Stimulated activated memory B cell treated with anti-CD40 and anti-IgM and Interleukin-4, amounts not matched to agents 10 μg/mL and 1 μg/mL and 100 μg/mL, for 72 hours (primary cell): ENCODE data around the gene TECR.
"Not testable (repeated sequence)": the region's sequence is repeated elsewhere in the genome, so short reads cannot be mapped to it uniquely, and the experiment has no call there.

Source experiments
- ATAC-seq: fragments of 150-1000 bp; cut with Tn5 transposase; 2 replicates; pipeline ENCODE4 v1.10.0; 2021
- H3K27ac Mint-ChIP-seq: one replicate; pipeline ENCODE4 v1.8.0; 2022; ENCODE audit warnings: mild to moderate bottlenecking, mixed read lengths
- H3K27me3 Mint-ChIP-seq: one replicate; pipeline ENCODE4 v1.8.0; 2022; ENCODE audit warnings: mixed read lengths
- H3K36me3 Mint-ChIP-seq: one replicate; pipeline ENCODE4 v1.8.0; 2022; ENCODE audit warnings: mixed read lengths
- H3K4me1 Mint-ChIP-seq: one replicate; pipeline ENCODE4 v1.8.0; 2022; ENCODE audit warnings: mixed read lengths
- H3K4me3 Mint-ChIP-seq: one replicate; pipeline ENCODE4 v1.8.0; 2022; ENCODE audit warnings: mild to moderate bottlenecking, moderate library complexity, mixed read lengths
- H3K9me3 Mint-ChIP-seq: one replicate; pipeline ENCODE4 v1.8.0; 2022; ENCODE audit warnings: mixed read lengths

The TECR gene

DNA sequence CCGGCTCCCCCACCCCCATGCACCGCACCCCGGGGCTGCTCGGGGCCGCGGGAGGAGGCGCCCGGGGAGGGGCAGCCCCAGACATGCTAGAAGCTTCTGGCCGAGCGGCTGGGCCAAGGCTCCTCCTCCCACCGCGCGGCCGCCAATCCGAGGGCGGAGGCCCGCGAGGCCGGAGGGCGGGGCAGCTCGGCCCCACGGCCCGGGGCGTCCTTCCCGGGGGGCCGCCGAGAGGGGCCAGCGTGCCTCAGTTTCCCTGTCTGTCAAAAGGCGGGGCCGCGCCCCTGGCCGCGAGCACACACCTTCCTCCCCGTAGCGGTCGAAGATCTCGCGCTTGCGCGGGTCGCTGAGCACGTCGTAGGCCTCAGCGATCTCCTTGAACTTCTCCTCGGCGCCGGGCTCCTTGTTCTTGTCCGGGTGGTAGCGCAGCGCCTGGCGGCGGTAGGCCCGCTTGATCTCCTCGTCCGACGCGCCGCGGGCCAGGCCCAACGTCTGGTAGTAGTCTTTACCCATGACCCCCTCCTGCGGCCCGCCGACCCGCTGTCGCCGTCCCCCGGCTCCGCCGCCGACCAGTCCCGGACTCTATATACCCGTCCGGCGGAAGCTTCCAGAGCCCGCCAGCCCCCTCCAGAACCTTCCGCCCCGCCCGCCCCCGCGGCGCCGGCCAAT lies 11.4 kb upstream of the TECR start, which contains the start of gene DNAJB1:
DNAJB1 (minus strand) TSS at position 558 of the 666 bp plus-strand sequence; CDS start at position 510, 48 bp downstream.
- Mint-ChIP-seq H3K9me3 (no peaks in the 10 kb centered on the region), H3K27me3 (no peaks in the 10 kb centered on the region), H3K4me3 (peak within 1 kb of the TSS; percentile 94), H3K4me1 (peaks cover 48% of the 10 kb centered on the region), H3K27ac (peak within 1 kb of the TSS; percentile 95), H3K36me3 (peaks cover 37% of the 10 kb centered on the region)
- peak; percentile 87 for ATAC-seq

DNA sequence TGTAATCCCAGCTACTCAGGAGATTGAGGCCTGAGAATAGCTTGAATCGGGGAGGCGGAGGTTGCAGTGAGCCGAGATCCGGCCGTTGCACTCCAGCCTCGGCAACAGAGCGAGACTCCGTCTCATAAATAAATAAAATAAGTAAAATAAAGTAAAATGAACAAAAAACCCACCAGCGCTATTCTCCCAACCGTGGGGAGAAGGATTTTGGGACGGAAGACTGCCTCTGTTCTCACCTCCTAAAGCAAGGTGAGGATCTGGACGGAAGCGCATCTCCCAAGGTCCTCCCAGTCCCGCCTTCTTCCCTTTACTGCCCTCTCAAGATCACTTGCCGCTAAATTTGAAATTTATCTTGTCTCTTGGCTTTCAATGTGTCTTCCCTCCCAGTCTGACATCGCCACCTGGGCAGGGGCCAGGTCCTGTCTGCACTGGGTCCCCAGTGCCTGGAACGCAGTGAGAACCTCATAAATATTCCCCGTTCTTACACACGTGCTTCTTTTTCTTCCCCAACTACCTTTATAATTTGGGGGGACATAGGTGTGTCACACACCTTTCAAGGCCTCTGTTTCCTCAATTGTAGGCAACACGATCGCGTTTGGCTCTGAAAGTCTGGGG lies 10.0 kb upstream of the TECR start:
- Mint-ChIP-seq H3K27me3 (no peaks in the 10 kb centered on the region), H3K36me3 (peaks cover 28% of the 10 kb centered on the region), H3K4me3 (peak overlapping the region; percentile 94), H3K4me1 (peaks cover 53% of the 10 kb centered on the region), H3K27ac (peak overlapping the region; percentile 95), H3K9me3 (no peaks in the 10 kb centered on the region)
- no peak for ATAC-seq

DNA sequence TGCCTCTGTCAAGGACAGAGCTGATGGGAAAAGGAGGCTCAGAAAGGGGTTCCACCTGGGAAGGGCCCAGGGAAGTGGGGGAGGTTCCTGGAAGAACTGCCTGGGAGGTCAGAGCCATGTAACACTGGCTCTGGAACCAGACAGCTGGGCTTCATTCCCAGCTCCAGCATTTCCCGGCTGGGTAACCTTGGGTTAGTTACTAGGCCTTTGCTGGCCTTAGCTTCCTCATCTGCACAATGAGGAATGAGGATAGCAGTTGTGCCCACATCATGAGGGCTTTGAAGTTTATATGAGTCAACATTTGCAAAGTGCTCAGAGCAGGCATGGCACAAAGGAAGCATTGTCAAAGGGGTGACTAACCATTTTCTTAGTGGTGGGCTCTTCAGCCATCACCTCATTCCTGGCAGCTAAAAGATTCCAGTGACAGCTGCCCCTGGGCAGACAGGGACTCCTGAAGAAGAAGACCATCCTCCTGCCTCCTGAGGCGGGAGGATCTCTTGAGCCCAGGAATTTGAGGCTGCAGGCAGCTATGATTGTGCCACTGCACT lies 9.5 kb upstream of the TECR start:
- Mint-ChIP-seq H3K9me3 (no peaks in the 10 kb centered on the region), H3K27me3 (no peaks in the 10 kb centered on the region), H3K4me3 (peak overlapping the region; percentile 79), H3K36me3 (peaks cover 22% of the 10 kb centered on the region), H3K4me1 (peaks cover 47% of the 10 kb centered on the region), H3K27ac (peak overlapping the region; percentile 95)
- ATAC-seq: no peak

DNA sequence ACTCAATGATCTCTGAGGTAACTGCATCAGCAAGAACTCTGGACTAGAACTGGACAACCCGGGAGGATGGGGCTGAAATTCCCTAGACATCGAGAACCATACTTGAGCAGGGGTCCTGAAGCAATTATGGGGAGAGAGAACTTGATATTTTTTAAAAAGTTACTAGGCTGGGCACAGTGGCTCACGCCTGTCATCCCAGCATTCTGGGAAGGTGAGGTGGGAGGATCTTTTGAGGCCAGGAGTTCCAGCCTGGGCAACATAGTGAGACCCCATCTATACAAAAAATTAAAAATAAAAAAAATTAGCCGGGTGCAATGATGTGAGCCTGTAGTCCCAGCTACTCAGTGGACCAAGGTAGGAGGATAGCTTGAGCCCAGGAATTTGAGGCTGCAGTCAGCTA lies 8.9 kb upstream of the TECR start:
- Mint-ChIP-seq H3K4me1 (peaks cover 41% of the 10 kb centered on the region), H3K9me3 (no peaks in the 10 kb centered on the region), H3K4me3 (no peak overlapping the region), H3K27ac (no peak overlapping the region), H3K27me3 (no peaks in the 10 kb centered on the region), H3K36me3 (peaks cover 16% of the 10 kb centered on the region)
- ATAC-seq: no peak

DNA sequence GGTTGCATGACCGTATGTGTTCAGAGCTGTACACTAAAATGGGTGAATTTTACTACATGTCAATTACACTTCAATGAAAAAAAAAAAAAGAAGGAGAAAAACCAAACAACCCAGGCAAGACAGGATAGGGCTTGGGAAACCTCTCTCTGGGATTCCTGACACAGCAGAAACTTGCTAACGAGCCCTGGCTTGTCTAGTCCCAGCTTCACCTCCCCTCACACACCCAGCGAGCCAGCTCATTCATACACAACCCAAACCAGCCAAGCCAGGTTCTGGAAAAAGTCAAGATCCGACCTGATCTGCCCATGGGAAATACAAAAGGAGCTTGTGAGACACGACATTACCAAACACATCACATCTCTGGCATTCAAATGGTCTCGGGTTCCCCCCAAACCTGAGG lies 3.7 kb upstream of the TECR start:
- Mint-ChIP-seq H3K4me3 (no peak overlapping the region), H3K27ac (no peak overlapping the region), H3K9me3 (no peaks in the 10 kb centered on the region), H3K36me3 (no peaks in the 10 kb centered on the region), H3K4me1 (peaks cover 24% of the 10 kb centered on the region), H3K27me3 (no peaks in the 10 kb centered on the region)
- no peak for ATAC-seq

DNA sequence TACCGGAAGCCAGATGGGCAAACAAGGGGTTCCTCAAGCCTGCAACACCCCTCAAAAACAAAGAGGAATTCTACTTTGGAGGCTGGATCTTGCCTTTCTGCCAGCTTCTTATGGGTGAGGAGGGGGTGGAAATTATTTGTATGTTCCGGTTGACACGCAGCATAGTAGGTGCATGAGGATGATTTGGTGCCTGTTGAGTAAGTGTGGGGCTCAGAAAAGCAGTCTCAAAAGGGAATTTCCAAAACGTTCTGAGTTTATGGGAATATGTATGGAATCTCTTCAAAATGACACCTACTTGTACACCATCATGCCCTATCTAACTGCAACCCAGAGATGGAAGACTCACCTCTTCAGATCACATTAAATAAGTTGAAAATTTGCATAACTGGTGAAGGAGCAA lies 3.0 kb upstream of the TECR start:
- H3K9me3 Mint-ChIP-seq: no peaks in the 10 kb centered on the region
- H3K36me3 Mint-ChIP-seq: no peaks in the 10 kb centered on the region
- no peak for ATAC-seq
- H3K27me3 Mint-ChIP-seq: no peaks in the 10 kb centered on the region
- H3K4me3 Mint-ChIP-seq: no peak overlapping the region
- peaks cover 27% of the 10 kb centered on the region for H3K4me1 Mint-ChIP-seq
- H3K27ac Mint-ChIP-seq: no peak overlapping the region

DNA sequence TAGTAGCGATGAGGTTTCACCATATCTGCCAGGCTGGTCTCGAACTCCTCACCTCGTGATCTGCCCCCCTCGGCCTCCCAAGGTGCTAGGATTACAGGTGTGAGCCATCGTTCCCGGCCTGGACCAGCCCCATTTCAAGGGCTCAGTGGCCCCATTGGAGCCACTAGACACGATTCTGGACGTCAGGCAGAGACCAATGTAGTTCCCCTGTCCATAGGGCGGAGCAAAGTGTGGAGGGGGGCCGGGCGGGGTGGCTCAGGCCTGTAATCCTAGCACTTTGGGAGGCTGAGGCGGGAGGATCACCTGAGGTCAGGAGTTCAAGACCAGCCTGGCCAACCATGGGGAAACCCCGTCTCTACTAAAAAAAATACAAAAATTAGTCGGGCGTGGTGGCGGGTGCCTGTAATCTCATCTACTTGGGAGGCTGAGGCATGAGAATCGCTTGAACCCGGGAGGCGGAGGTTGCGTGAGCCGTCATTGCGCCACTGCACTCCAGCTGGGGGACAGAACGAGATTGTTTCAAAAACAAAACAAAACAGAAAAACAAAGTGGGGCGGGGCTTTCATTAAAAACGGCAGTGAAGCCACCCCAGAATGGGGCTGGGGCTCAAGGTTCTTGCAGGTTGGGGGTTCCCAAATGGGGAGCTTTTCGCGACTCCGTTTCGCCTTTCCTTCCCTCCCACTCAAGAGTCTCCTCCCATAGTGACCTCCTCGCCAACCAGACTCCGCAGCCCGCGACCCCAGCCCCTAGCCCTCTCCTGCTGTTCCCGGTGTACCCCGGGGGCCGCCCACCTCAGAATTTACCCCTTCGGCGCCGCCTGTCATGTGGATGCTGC lies 758 bp upstream of the TECR start:
- peaks cover 14% of the 10 kb centered on the region for H3K4me1 Mint-ChIP-seq
- no peak for ATAC-seq
- no peaks in the 10 kb centered on the region for H3K27me3 Mint-ChIP-seq
- H3K27ac Mint-ChIP-seq: peak overlapping the region; percentile 86
- no peaks in the 10 kb centered on the region for H3K36me3 Mint-ChIP-seq
- H3K9me3 Mint-ChIP-seq: no peaks in the 10 kb centered on the region
- H3K4me3 Mint-ChIP-seq: peak overlapping the region; percentile 96

DNA sequence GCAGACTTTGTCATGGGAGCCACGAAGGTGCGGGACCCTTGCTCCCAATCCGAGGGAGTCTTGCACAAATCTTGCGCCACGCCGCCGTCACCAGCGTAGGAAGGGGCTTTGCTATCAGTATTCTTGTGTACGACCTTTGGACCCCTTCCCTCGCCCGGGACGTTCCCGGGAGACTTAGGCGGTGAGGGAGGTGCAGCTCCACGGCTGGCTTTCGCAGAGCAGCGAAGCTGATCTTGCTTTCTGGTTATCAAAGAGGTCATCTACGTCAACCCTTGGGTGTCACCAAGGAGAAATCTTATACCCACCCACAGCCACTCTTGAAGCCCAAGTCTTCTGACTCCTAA lies 583 bp downstream of the TECR start:
- no peak for ATAC-seq
- Mint-ChIP-seq H3K36me3 (no peaks in the 10 kb centered on the region), H3K4me1 (peaks cover 13% of the 10 kb centered on the region)

DNA sequence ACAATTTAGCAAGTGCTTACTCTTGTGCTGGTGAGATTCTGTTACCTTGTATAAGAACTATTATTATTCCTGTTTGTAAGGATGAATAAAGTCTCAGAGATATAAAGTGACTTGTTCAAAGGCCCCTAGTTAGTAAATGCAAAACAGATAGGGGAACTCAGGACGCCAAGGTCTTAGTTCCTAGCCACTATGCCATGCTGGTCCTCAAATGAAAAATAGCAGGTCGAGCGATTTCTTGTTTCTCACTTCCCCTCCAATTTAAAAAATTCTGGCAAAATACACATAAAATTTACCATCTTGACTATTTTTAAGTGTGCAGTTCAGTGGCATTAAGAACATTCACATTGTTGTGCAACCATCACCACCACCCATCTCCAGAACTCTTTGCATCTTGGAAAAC lies 1.1 kb downstream of the TECR start:
- no peaks in the 10 kb centered on the region for H3K36me3 Mint-ChIP-seq
- peak overlapping the region; percentile 50 for H3K4me3 Mint-ChIP-seq
- H3K9me3 Mint-ChIP-seq: no peaks in the 10 kb centered on the region
- H3K4me1 Mint-ChIP-seq: peaks cover 13% of the 10 kb centered on the region
- H3K27ac Mint-ChIP-seq: peak overlapping the region; percentile 86
- ATAC-seq: no peak
- H3K27me3 Mint-ChIP-seq: no peaks in the 10 kb centered on the region

More for the DNA sequence above, 583 bp downstream of the TECR start:
- no peaks in the 10 kb centered on the region for H3K27me3 Mint-ChIP-seq
- peak overlapping the region; percentile 96 for H3K4me3 Mint-ChIP-seq
- no peaks in the 10 kb centered on the region for H3K9me3 Mint-ChIP-seq
- peak overlapping the region; percentile 86 for H3K27ac Mint-ChIP-seq

DNA sequence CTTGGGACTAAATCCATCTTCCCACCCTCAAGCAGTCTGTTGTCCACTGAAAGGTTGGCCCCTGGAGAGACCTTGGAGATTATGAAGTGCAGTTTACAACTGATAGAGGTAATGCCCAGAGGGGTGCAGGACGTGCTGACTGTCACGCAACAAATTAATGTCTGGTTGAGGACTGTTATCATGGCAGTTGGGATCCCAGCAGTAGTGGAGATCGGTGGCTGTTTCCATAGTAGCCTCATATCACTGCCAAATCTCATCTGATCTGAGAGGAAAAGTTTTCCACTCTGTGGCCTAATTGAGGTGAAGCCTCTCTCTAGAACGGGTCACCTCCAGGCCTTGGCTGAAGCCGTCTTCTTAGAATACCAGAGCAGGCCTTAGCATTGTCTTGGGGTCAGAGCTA lies 4.1 kb downstream of the TECR start:
- Mint-ChIP-seq H3K4me3 (no peak overlapping the region), H3K4me1 (peaks cover 18% of the 10 kb centered on the region), H3K27ac (no peak overlapping the region), H3K36me3 (no peaks in the 10 kb centered on the region), H3K27me3 (no peaks in the 10 kb centered on the region), H3K9me3 (no peaks in the 10 kb centered on the region)
- ATAC-seq: no peak

DNA sequence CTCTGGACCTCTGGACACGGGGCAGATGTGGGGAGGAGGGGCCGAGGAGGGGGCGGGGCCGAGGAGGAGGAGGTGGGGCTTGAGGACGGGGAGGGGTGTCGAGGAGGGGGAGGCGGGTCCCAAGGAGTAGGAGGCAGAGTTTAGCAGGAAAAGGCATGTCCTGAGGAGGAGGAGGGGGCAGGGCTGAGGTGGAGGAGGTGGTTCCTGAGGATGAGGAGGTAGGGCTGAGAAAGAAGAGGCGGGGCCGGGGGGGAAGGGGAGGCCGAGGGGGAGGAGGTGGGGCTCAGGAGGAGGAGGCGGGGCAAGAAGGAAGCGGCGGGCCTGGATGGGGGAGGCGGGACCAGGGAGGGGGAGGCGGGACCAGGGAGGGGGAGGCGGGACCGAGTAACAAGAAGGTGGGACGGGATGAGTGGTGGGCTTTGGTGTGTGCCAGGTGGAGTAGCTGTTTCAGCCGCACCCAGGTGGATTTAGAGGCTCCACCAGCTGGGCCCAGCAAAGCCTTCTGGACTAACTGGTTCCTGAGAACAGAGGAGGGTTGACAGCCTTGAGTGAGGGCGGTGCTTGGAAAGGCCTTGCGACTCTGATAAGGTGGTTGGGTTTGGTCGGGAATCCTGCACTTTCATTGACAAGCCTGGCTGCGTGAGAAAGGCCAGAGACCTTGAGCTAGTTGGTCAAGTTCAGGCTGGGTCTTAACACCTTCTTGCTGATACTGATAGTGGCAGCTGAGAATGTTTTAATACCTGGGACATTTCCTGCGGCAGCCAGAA lies 7.7 kb downstream of the TECR start:
- Mint-ChIP-seq H3K27me3 (no peaks in the 10 kb centered on the region), H3K36me3 (peaks cover 6% of the 10 kb centered on the region), H3K4me3 (no peak overlapping the region), H3K9me3 (no peaks in the 10 kb centered on the region), H3K4me1 (peaks cover 12% of the 10 kb centered on the region), H3K27ac (no peak overlapping the region)
- ATAC-seq: no peak

DNA sequence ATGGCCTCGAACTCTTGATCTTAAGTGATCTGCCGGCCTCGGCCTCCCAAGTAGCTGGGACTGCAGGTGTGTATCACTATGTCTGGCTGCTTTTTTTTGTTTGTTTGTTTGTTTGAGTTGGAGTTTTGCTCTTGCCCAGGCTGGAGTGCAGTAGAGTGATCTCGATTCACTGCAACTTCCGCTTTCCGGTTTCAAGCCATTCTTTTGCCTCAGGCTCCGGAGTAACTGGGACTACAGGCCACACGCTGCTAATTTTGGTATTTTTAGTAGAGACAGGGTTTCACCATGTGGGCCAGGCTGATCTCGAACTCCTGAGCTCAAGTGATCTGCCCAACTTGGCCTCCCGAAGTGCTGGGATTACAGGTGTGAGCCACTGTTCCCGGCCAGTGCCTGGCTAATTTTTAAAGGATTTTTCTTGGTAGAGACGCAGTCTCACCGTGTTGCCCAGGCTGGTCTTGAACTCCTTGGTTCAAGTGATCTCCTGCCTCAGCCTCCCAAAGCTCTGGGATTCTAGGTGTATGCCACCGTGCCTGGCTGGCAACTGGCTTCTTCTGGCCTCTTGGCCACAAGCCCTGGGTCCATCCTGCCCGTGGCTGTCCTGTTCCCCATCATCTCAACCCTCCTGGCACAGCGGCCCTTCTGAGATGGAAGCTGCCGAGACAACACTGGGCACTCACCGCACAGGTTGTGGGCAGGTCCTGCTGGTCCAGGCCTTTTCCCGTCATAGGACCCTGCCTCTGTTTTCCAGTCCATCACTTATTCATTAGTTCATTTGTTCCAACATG lies 11.5 kb downstream of the TECR start:
- no peak overlapping the region for H3K27ac Mint-ChIP-seq
- H3K4me1 Mint-ChIP-seq: peaks cover 22% of the 10 kb centered on the region
- H3K36me3 Mint-ChIP-seq: peaks cover 6% of the 10 kb centered on the region
- no peaks in the 10 kb centered on the region for H3K9me3 Mint-ChIP-seq
- no peak for ATAC-seq
- no peaks in the 10 kb centered on the region for H3K27me3 Mint-ChIP-seq
- no peak overlapping the region for H3K4me3 Mint-ChIP-seq

DNA sequence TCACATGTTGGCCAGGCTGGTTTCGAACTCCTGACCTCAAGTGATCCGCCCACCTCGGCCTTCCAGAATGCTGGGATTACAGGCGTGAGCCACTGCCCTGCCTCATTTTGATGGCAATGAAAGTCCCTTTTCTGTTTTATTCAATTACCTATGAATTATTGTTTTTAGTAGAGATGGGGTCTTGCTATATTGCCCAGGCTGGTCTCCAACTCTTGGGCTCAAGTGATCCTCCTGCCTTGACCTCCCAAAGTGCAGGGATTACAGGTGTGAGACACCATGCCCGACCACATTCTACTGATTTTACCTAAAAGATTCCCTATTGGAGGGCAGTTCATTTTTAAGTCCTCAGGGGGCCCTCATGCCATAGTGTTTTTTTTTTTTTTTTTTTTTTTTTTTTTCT lies 12.6 kb downstream of the TECR start:
- ATAC-seq, H3K27ac Mint-ChIP-seq, H3K27me3 Mint-ChIP-seq, H3K36me3 Mint-ChIP-seq, H3K9me3 Mint-ChIP-seq, H3K4me3 Mint-ChIP-seq: not testable (repeated sequence)
- H3K4me1 Mint-ChIP-seq: peaks cover 17% of the 10 kb centered on the region

DNA sequence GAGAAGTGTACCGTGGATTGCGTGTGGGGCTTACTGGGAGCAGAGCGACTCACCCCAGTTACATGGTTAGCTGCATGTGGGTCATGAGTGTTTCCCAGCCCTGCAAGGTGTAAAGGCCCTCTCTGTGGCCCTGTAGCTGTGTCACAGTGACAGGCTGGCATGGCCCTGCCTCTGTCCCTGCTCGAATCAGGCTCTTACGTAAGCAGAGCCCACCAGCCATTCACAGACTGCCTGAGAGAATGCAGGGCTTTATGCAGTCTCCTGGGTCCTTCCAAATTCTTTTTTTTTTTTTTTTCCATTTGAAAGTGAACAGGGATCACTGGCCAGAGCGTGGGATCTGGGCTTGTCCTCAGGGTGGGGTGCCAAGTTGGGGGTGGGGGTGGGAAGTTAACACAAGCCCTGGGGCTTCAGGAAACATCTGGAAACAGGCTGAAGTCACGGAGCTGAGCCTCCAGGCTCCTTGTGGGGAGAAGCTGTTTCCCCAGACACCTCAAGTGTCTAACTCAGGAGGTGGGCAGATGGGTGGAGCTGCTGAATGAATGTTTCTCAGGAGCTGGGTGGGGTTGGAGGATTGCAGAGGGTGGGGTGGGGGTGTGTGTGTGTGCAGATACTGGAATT lies 13.4 kb downstream of the TECR start:
- no peak for ATAC-seq
- no peaks in the 10 kb centered on the region for H3K27me3 Mint-ChIP-seq
- no peaks in the 10 kb centered on the region for H3K9me3 Mint-ChIP-seq
- H3K4me3 Mint-ChIP-seq: no peak overlapping the region
- peaks cover 6% of the 10 kb centered on the region for H3K36me3 Mint-ChIP-seq
- no peak overlapping the region for H3K27ac Mint-ChIP-seq
- H3K4me1 Mint-ChIP-seq: peaks cover 17% of the 10 kb centered on the region
